ENCODE data around the gene CFAP57. TPM values are rescaled to one million over a fixed set of nuclear protein-coding genes. Genes with fewer than 3 reads are reported as not detected.

CFAP57 gene
- total and polyA plus RNA-seq, 2 of the 4 experiments (the other 2 are of a cell fraction) = 0.29 to 0.36 TPM

DNA sequence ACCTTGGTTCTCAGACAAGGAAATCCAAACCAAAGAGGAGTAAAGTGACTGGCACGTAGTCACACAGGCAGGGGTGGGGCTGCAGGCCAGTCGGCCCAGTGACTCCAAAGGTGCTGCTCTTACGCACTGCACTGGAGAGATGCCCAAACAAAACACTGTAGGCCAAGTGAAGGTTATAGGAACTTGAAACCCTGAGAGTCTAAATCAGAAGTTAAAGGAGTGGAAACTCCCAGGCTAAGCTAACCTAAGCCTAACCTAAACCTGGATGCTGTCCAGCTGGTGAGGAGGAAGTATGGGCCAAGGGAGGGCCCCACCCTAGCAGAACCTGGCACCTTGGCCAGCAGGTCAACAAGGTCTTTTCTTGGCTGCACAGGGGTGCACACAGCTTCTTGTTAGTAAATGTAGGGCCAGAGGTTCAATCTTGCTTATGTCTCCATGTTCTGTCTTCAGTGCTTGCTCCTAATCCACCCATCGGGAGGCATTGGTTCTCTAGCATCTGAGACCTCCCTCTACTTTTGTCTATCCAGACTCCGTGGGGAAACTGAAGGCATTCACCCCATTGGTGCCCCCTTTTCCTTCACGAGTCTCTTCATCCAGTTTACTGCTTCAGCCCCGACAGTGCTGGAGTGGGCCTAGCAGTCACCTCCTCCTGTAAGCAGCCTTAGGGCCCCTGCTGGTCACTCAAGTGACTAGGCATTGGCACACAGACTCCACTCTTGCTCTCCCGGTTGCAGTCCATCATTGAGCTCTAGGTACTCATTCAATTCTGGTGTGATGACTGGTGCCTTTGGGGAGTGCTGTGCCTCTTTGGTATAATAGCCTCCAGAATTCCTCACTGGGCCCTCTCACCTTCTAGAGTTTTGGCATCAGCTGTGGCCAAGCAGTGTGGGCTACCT is 84.8 kb downstream of the CFAP57 start:
- Histone ChIP-seq H2AK5ac (ENCODE audit: low read depth, low read length) (no peak overlapping the region; the same call in 1 of the 2 replicates), H3K4ac (ENCODE audit: low read depth, low read length) (no peak overlapping the region), H3K4me3 (ENCODE audit: insufficient read depth, low read depth, low read length) (no peak overlapping the region), H3K23ac (ENCODE audit: low read depth, low read length) (no peak overlapping the region), H2AFZ (replicated peaks; ENCODE audit: low read length, poor library complexity) (no peak overlapping the region), H3K18ac (ENCODE audit: low read depth, low read length) (no peak overlapping the region), H3K27me3 (ENCODE audit: control insufficient read depth, insufficient read depth, low read length) (peaks cover 38% of the 10 kb centered on the region), H3K4me2 (ENCODE audit: low read depth, low read length) (no peak overlapping the region), H3K9me1 (ENCODE audit: insufficient read depth, low read length) (no peaks in the 10 kb centered on the region), H3K27ac (ENCODE audit: insufficient read depth, low read length) (no peak overlapping the region), H3K56ac (ENCODE audit: extremely low read depth, insufficient read depth, low read length) (no peak overlapping the region), H3K9me3 (ENCODE audit: control insufficient read depth, insufficient read depth, low read length) (peaks cover 7% of the 10 kb centered on the region; the same call in 1 of the 2 replicates), H3K9ac (ENCODE audit: low read depth, low read length) (no peak overlapping the region), H4K5ac (ENCODE audit: low read depth, low read length) (no peak overlapping the region), H3K14ac (replicated peaks; ENCODE audit: low read depth, low read length) (no peak overlapping the region), H2AK9ac (replicated peaks; ENCODE audit: low read depth, low read length, poor library complexity) (peak overlapping the region; percentile 42), H2BK120ac (ENCODE audit: low read depth, low read length) (no peak overlapping the region), H3K36me3 (ENCODE audit: control insufficient read depth, insufficient read depth, low read length) (no peaks in the 10 kb centered on the region), H4K8ac (ENCODE audit: low read depth in 2 of 2, low read length in 2 of 2) (no peak overlapping the region), H2BK5ac (ENCODE audit: low read depth, low read length, poor library complexity, severe bottlenecking) (no peak overlapping the region), H2BK15ac (ENCODE audit: low read depth, low read length) (no peak overlapping the region), H3K4me1 (ENCODE audit: control insufficient read depth, insufficient read depth, low read length) (no peaks in the 10 kb centered on the region), H2BK20ac (ENCODE audit: low read depth, low read length) (no peak overlapping the region), H4K91ac (ENCODE audit: insufficient read depth, low read depth, low read length) (no peak overlapping the region), H3K79me1 (ENCODE audit: low read depth in 1 of 2, low read length in 2 of 2) (no peaks in the 10 kb centered on the region), H4K20me1 (ENCODE audit: insufficient read depth, low read length) (no peaks in the 10 kb centered on the region)
- BruUV-seq (replicated peaks) = no TSS peak
- ChIA-PET POLR2A (ENCODE audit: unreplicated experiment) (no interaction called here), CTCF (no interaction called here)
- 80% methylated on average over 2 of the region's 8 CpGs; no CpG with 5 or more reads in 1 of the 2 experiments for WGBS, 2 experiments (ENCODE audit: extremely low coverage in 2 of 2, insufficient read length in 1 of 2)
- dilution Hi-C loops (cut with HindIII; ENCODE audit: low sequenced_read_pairs, unreplicated experiment) = no loop called here
- in situ Hi-C loops (cut with MboI; ENCODE audit: low sequenced_read_pairs) = no loop called here
- no peak for TF ChIP-seq RCOR1 (IDR thresholded peaks at IDR 0.05; ENCODE audit: insufficient replicate concordance, low read length)
- no peak for TF ChIP-seq FOS (IDR thresholded peaks at IDR 0.05; ENCODE audit: low read depth, low read length)
- no peak for TF ChIP-seq MAZ (IDR thresholded peaks at IDR 0.05; ENCODE audit: borderline replicate concordance, low read depth, low read length)
- intact Hi-C loops (cut with micrococcal nuclease) = no loop called here
- ATAC-seq (ENCODE audit: low read depth) (no peak), DNase-seq (no peak)

Measured in IMR-90 (cell line).